Medulla oblongata (tissue), 1 donor: ENCODE data around the gene MAGI1.

Experiments
- DNase-seq: peaks from one replicate; pipeline ENCODE4 v3.0.0-alpha.2; 2015; ENCODE audit errors: extremely low spot score

Gene MAGI1

DNA sequence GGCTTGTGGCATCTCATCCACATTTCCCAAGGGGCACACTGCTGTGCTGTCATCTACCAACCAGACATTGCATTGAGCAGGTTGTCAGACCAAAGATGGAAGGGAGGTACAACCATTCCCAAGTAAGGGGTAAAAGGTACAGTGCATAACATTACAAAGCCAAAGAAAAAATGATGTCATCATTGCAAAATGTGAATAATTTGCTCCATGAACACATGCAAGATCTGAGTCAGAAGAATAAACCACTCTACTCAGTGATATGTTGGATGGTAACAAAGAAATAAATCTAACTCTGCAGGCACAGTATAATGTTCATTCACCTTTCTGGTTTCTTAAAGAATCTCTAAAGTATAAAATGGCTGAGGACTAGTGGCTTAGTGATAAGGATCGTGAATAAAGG lies 202.7 kb downstream of the MAGI1 start:
- DNase-seq: no peak

DNA sequence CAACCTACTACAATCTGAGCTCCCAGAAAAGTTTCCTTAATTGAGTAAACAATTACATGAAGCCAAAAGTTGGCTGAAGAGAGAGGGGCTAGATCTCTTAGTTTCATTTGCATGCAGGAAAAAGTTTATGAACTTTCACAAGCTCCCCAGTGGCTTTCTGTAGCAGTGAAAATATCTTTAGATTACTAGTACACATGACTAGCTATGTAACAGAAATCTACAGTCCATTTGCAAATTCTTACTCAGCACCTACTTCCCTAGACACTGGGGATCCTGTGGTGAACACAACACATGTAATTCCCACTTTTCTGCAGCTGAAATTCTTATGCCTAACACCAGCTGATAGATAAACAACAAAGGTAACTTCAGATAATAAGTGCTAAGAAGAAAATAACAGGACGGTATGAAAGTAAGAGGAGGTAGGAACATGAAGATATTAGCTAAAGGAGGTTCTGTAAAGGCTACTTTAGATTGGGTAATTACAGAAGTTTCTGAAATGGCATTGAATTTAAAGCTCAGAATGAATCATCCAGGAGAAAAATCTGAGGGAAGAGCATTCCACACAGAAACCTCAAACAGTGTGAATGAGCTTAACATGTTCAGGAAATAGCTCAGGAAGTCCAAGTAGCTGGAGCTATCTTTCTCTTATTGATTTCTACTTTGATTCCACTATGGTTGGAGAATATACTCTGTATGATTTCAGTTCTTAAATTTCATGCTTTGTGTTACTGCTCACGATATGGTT lies 204.8 kb downstream of the MAGI1 start:
- no peak for DNase-seq

DNA sequence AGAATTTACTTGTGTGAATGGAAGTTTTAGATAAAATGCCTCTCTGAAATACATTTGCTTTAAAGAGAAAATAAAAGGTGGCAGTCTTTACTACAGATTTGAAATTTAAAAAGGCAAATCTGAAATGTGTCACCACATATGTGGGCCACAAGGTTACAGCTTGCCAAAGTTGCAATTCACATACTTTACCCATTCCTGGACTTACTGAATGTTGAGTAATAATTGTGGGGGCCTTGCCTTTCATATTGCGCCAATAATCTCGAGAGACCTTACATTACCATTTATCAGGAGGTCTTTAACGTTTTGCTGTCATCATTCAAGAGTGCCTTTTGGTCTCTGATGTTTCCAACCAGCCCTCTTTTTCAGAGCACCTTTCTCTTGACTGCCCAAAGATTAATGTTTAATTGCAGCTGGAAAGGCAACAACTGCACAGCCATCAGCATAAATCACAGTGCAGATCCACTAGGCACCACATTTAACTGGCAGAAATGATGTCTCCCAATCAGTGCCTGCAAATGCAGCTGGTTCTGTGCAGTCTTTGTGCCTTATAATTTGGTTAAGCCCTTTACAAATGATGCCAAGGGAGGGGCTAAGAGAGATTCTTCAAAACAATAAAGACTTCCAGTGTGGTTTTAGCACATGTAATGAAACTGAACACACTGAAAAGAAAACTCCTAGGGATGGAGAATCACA lies 206.8 kb downstream of the MAGI1 start:
- DNase-seq: no peak

DNA sequence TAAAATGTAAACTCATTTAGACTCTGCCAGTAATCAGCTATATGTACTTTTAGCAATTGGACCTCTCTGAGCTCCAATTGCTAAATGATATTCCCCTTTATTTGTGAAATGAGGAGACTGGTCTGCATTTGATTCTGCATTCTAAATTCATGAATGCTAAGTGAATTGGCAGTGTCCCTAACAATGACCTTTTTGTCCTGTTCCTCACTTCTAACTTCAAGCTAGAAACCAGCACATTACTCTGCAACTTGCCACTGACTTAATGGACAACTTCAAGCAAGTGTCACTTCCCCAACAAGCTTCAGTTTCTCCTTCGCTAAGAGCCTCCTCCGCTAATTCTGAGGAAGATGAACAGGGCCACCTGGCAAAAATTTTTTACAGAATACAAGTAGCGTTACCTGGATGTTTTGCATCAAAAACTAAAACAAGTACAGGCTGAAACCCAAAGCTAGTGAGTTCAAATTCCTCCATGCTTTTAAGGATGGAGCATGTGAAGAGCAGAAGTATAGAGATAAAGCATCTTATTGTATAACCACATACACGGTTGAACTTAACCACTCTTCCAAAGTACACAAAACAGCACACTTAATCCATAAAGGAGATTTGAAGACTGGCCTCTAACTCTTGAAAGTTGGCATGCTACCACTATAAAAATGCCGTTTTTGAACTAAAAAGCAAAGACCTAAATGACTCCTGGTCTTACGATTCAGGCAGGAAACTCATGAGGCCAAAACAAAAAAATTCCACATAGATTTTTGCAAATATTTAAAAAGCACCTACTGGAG lies 207.6 kb downstream of the MAGI1 start:
- DNase-seq: peak; percentile 80

DNA sequence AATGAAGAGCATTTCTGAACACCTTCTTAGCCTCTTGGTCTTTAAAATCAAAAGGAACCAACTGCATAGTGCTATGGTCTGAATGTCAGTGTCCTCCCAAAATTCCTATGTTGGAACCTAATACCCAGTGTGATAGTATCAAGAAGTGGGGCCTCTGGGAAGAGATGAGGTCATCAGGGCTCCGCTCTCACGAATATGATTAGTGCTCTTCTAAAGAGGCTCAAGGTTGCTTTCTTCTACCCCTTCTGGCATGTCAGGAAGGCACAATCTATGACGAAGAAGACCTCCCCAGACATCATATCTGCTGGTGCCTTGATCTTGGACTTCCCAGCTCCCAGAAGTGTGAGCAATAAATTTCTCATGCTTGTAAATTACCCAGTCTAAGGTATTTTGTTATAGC lies 209.5 kb downstream of the MAGI1 start:
- no peak for DNase-seq

DNA sequence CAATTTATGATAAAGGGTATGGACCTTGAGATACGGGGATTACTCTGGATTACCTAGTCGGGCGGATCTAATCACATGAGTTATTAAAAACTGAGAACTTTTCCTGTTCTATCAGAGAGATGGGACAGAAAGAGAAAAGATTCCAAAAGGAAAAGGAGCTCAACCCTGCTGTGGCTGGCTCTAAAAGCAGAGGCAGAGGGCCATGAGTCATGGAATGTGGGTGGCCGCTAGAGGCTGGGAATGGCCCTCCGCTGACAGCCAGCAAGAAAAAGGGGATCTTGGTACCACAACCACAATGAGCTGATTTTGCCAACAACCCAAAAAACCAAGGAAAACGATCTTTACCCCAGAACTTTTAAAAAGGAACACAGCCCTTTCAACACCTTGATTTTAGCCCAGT lies 210.0 kb downstream of the MAGI1 start:
- no peak for DNase-seq

DNA sequence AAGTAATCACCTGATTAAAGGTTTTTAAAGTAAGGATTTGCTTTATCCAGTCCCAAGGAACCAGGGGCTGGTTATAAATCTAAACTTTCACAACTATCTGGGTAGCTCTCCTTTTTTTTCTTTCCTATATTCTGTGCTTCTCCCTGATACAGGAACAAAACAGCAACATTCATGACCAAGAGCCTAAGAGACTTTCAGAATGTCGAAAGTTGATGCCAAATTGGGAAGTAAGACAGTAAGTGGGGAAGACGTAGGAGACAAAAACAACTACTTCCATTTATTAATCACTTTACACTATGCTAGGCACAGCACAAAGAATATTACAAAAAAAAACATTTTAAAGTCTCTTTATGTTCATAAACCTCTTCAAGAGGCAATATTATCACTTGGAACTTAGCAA lies 211.6 kb downstream of the MAGI1 start:
- DNase-seq: peak; percentile 65

DNA sequence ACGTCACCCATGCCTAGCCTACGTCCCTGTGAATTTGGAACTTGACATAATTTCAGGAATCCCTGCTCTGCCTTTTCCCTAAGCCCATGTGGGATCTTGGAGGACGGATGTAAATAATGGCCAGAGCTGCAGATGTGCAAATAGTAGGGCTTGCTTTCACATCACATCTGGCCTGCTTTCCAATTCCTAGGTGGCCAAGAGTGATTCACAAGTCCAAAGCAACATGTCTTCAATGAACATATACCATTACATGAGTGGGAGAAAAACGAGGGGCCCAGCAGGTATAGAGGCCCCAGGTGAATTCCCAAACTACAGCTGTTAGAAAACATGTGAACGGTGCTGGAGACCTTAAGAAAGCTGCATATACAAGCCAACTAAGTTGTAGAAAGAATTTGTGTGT lies 214.6 kb downstream of the MAGI1 start:
- no peak for DNase-seq

DNA sequence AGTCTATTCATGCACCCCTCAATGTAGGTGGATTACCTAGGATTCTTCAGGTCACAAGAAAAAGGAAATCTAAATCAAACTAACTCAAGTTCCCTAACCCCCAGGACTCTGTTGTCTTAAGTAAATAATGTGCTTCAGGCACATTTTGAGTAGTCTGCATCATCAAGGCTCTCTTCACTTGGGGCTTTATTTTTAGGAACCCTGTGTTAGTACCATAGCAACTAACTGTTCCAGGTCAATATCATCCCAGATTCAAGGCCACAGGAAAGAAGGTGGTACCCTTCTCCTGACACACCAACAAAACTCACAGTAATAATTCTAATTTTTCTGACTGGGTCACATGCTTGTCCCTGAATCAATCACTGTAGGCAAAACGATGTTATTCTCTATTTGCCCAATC lies 218.1 kb downstream of the MAGI1 start:
- no peak for DNase-seq

DNA sequence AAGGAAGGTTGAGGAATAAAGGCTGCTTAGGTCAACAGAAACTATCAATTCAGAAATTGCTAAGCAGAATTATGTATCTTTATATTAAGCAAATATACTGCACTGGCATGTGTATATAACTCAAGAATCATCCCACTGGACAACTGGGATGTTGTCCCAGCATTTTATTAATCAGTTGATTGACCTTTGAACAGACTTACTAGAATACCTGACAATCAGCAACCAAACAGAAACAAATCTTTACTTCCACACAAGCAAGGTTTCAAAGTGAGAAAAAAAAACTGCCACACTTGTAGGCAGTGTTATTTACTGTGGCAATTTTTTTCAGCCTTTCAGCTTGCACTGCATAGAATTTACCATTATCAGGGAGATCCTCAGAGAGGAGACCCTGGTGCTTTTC lies 218.8 kb downstream of the MAGI1 start:
- no peak for DNase-seq

DNA sequence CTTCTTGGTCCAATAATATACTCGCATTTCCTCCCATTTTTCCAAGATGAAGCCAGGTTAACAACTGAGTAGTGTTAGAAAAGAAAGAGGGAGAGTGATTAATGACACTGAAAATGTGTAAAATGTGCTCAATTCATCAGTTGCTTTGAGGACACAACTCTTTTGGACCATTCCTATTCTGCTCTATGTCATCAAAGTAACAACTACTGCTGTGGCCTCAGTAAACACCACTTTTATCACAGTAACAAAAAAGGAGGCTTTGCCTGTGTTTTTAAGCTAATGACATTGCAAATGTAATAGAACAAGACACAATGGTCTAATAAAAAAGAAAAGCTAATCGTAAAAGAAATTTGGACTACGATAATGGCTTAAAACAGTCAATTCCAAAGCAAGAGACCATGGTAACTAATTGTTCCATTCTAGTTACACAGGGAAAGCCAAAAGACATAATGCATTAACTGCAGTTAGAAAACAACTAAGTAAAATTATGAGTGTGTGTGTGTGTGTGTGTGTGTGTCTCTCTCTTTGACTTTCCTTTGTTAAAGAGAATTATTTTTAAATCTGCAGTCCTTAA lies 221.1 kb downstream of the MAGI1 start:
- DNase-seq: no peak

DNA sequence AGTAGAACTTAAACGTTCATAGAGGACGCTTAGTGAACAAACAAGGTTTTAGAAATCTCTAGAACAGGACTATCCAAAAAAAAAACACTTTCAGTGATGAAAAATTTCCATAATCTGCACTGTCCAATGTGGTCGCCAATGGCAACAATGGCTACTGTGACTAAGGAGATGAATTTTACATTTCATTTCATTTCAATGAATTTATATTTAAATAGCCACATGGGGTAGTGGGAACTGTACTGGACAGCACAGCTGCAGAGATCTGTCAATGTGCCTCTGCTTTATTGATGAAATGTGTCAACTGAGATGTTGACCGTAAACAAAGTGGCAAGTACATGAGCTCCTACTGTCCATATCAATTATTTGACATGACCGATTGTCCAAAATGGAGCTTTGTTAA lies 222.5 kb downstream of the MAGI1 start:
- no peak for DNase-seq

DNA sequence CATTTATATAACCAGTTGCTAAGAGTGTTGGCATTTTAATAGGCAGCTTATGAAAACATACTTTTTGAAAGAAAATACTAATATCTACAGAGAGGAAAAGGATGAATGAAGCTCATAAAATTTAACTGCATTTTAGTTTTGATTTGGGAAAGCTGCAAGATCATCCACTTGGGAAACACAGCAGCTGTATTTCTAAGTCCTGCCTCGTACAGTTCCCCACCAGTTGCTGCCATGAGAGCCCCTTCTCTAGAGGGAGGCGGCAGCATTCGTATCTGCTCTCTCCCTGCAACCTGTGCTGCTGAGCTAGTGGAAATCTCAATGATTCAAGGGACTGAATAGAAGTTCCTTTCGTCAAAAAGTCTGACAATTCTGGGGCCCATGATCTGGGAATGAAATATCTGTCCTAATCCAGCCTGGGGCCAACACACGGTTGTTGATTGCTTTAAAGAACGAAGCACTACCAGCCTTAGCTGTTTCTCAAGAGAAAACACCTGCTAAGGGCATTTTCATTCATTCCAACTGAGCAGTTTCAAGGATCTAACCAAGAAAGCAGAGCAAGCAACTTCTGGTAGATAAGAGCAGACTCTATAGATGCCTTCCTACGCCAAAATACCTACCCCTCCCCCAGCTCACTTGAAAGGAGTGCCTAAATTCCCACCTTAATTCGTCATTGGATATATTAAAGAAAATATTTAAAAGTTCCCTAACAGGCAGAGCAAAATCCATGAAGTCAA lies 223.7 kb downstream of the MAGI1 start:
- DNase-seq: no peak

DNA sequence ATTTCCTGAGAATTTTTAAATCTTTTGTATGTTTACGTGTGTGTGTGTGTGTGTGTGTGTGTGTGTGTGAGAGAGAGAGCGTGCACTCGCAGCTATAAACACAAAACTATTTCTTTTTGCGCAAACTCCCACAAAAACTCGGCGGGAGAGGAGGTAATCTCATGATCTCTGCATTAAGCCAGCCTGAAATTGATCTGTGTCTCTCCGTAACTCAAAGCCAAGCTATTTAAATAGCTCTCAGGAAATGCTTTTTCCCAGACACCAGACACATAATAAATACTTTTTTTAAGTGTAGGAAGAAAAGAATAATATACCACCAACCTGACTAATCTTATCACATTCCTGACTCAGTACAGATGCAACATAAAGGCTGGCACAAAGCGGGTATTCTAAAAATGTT lies 226.8 kb downstream of the MAGI1 start:
- DNase-seq: no peak

DNA sequence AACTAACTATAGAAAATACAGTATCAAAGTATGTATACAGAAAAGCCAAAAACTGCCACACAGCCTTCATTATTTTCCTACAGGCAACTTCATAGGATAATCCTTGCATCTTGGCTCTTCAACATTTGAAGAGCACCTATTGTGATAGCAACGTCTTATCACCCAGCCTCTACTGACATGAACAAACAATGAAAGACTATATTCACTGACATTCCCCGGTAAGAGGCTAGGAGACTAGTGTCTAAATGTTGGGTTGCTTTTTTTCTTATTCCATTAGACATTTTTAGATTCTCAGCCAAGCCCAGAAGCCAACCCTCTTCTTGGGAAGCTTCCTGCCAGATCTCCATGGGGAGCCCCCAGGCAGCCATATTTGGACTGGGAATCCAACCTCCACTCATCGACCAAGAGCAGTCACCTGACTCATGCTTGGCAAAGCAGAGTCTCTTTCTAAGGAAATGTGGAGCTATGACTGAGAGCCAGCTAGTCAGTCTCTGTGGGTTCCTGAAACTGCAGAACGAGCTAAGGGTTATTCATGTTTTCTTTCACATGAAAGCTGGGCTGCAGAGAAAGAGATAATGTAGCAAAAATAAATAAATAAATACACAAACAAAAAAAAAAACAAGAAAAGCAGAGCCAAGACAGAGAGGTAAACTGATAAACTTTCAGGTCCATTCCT lies 227.5 kb downstream of the MAGI1 start:
- DNase-seq: peak; percentile 82

DNA sequence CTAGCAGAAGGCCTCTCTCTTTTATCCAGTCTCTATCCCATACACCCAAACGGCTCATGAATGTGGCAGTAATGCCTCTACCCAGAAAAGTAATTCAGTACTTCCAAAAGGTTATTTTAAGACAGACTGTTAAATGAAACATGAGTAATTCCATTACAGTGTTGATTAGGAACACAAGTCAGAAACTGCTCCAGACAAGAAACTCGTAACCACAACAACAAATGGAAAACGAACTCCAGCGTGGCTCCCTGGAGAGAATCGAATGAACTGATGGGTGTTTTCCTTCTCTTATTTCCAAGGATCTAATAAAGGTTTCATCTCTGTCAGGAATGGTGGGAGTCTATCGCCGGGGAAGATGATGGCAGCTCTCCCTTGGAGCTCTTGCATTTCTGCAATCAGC lies 228.4 kb downstream of the MAGI1 start:
- DNase-seq: no peak

DNA sequence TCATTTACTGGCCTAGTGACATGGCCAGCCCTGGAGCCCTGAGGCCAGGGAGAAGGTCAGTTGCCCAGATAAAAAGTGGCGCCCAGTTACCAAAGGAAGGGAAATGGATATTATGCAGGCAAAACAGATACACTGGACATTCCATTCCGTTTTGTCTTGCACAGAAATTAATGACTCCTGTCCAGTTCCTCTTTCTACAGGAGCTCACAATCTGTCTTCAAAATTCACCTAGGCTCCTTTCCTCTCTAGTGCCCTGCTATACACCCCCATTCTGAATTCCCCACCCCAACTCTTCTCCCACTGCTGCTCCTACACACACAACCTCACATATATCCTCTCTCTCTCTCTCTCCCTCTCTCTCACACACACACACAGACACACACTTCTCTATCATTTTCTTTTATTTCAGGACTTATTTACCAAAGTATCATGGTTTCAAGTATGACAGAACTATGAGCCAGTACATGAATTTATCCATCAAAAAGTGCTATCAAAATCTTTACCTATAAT lies 229.0 kb downstream of the MAGI1 start:
- DNase-seq: no peak

DNA sequence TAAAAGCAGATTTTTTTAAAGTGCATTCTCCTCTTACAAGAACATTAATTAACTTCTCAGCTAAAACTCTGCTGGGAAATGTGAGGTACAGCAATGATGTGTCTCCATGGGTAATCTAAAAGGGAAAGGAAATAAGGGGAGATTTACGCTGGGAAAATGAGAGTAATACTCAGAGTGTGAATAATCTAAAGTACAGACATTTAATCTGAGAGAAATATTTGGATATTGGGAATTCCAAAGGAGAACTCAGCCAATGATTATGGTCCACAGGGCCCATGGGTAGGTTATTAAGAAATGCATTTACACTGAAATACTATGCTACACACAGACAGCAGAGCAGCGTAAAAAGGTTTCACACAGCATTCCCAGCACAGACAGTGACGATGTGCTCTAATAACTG lies 229.9 kb downstream of the MAGI1 start:
- DNase-seq: no peak

DNA sequence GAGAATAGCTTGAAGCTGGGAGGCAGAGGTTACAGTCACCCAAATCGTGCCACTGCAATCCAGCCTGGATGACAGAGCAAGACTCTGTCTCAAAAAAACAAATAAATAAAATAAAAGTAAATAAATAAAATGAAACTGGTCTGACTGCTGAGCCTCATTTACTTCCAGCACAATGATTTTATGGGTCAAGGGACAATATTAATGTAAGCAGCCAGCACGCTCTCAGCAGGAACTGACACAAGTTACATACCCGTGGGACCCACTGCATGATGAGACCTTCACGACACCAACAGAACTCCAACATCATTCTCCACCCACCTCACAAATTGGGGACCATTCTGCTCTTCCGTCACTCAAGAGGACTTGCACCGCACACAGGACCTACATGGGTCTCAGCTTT lies 230.3 kb downstream of the MAGI1 start:
- DNase-seq: no peak

DNA sequence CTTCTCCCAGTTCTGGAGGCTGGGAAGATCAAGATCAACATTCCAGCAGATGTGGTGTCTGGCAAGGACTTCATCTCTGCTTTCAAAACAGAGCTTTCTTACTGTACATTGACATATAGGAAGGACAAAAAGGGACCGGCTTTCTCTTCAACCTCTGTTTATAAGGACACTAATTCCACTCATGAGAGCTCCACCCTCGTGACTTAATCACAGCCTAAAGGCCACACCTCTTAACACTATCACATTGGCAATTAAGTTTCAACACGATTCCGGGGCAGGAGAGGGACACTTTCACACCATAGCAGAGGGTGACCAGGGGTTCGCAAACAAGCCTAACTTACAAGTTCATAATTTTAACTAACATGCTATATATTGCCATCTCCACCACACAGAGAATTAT lies 231.5 kb downstream of the MAGI1 start:
- DNase-seq: no peak

DNA sequence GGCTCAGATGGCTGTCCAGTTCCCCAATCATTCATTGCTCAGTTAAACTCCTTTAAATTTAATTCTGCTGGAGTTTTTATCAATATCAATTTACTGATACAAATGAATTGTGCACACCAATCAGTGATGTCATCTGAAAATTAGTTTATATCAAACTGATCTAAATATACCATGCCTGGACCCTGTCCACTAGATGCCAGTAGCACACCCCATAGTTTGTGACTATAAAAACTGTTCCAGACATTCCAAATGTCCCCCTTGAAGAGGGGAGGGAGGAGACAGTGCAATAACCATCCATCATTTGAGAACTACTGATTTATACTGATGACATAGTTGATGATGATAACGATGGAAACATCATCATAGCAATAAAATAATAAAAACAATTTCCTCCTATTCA lies 232.1 kb downstream of the MAGI1 start:
- no peak for DNase-seq
